GM18907 (cell line): ENCODE results near the gene RBM25.
"Not testable (repeated sequence)": the region's sequence is repeated elsewhere in the genome, so short reads cannot be mapped to it uniquely, and the experiment has no call there.

Experiments used
- ATAC-seq: cut with Tn5 transposase; IDR thresholded peaks from one replicate; pipeline ENCODE4 v1.9.1; 2021; ENCODE audit warnings: mild to moderate bottlenecking, moderate library complexity; ENCODE audit not compliant: unreplicated experiment

The RBM25 gene

DNA sequence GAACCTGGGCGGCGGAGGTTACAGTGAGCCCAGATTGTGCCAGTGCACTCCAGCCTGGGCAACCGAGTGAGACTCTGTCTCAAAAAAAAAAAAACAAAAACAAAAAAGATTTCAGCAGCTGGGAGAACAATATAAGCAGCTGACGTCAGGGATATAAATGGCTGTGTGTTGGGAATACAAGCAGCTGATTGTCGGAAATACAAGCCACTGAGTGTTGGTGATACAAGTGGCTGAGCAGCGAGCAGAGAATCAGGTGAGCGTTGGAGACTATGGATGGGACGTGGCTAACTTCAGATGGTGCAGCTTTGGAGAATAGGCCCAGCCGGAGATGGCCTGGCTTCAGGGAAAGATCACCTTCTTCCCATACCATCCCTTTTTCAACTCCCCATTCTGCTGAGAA lies 109.9 kb downstream of the RBM25 start:
- no peak for ATAC-seq

- ATAC-seq: no peak
Observed at GRCh38 chr14:73168691-73169090, 110.4 kb downstream of the RBM25 start.

DNA sequence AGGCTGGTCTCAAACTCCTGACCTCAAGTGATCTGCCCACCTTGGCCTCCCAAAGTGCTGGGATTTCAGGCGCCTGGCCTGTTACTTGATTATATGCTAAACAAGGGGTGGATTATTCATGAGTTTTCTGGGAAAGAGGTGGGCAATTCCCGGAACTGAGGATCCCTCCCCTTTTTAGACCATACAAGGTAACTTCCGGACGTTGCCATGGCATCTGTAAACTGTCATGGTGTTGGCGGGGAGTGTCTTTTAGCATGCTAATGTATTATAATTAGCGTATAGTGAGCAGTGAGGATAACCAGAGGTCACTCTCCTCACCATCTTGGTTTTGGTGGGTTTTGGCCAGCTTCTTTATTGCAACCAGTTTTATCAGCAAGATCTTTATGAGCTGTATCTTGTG lies 111.5 kb downstream of the RBM25 start:
- not testable (repeated sequence) for ATAC-seq

DNA sequence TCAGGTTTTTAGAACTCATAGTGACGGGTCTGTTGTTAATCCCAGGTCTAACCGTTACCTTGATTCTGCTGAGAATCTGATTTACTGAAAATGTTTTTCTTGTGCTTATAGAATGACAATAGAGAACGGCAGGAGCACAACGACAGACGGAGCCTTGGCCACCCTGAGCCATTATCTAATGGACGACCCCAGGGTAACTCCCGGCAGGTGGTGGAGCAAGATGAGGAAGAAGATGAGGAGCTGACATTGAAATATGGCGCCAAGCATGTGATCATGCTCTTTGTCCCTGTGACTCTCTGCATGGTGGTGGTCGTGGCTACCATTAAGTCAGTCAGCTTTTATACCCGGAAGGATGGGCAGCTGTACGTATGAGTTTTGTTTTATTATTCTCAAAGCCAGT lies 112.4 kb downstream of the RBM25 start:
- no peak for ATAC-seq

GRCh38 chr14:73172500-73172899 lies 114.2 kb downstream of the RBM25 start:
- no peak for ATAC-seq

GRCh38 chr14:73173092-73173735 lies 114.9 kb downstream of the RBM25 start:
- no peak for ATAC-seq
